Sigmoid colon (tissue), 7 donors: ENCODE measurements around the gene GUF1. TPM values are rescaled to one million over a fixed set of nuclear protein-coding genes. Genes with fewer than 3 reads are reported as not detected.

Experiments
- DNase-seq: peaks from one replicate; pipeline ENCODE4 v3.0.0-alpha.2; 2019
- H3K27ac ChIP-seq, 4 donors: fragments of 200-600 bp; sonication (generic); one replicate each; pipeline ENCODE4 v1.5.1; 2016 to 2019; ENCODE audit warnings: mild to moderate bottlenecking in 1 of 4
- H3K27me3 ChIP-seq, 3 donors: fragments of 200-600 bp; sonication (generic); one replicate each; pipeline ENCODE4 v1.5.1; 2019; ENCODE audit warnings: mild to moderate bottlenecking in 1 of 3
- H3K36me3 ChIP-seq, 4 donors: fragments of 200-600 bp; sonication (generic); one replicate each; pipeline ENCODE4 v1.5.1; 2016 to 2019
- H3K4me1 ChIP-seq, 4 donors: fragments of 200-600 bp; sonication (generic); one replicate each; pipeline ENCODE4 v1.5.1; 2017 to 2019
- H3K4me3 ChIP-seq, 4 donors: fragments of 200-600 bp; sonication (generic); one replicate each; pipeline ENCODE4 v1.5.1; 2017 to 2019; ENCODE audit warnings: mild to moderate bottlenecking in 2 of 4, moderate library complexity in 1 of 4
- H3K9me3 ChIP-seq, 4 donors: fragments of 200-600 bp in 3 of 4; sonication (generic) in 3 of 4; one replicate each; pipeline versions ENCODE4 v1.5.1 to v1.6.1; 2013 to 2019
- EP300 ChIP-seq, 4 donors: sonication (generic); formaldehyde crosslinking; IDR thresholded peaks; one replicate each; pipeline ENCODE4 v1.6.1; 2017; ENCODE audit warnings: antibody characterized with exemption in 4 of 4
- POLR2A ChIP-seq, 2 donors: fragments of 450-650 bp; IDR thresholded peaks; one replicate each; pipeline ENCODE4 v1.6.1; 2016; ENCODE audit warnings: antibody characterized with exemption in 2 of 2, mild to moderate bottlenecking in 2 of 2, moderate library complexity in 2 of 2
- POLR2AphosphoS5 ChIP-seq, 4 donors: sonication (generic); formaldehyde crosslinking; IDR thresholded peaks; one replicate each; pipeline ENCODE4 v1.6.1; 2017; ENCODE audit warnings: antibody characterized with exemption in 4 of 4
- WGBS, 2 donors: extraction: QIAGEN DNeasy Blood & Tissue Kit; methylation state at CpG; one replicate each; pipeline ENCODE4 v1.1.7; 2013; 5-methylcytosine and 5-hydroxymethylcytosine counted together
- intact Hi-C: fragments of 100-400 bp; cut with DNase I; formaldehyde crosslinking; loops from one replicate; pipeline ENCODE4 v1.15.1; 2023
- polyA plus RNA-seq, 3 donors: library from polyadenylated mRNA; stranded (reverse); fragments of 200-250 nt; gene quantifications; one replicate each; pipeline ENCODE4 v1.2.3, GENCODE V29; 2013
- total RNA-seq, 4 donors: library from RNA; depleted of rRNA; stranded (reverse); fragments of >200 nt; gene quantifications; one replicate each; pipeline ENCODE4 v1.1.0, GENCODE V29; 2016
- TF ChIP-seq, protein P1 (sequence below), 4 experiments: fragments of 450-650 bp in 3 of 4; fragments of 200-600 bp in 1 of 4; IDR thresholded peaks; one replicate each; pipeline ENCODE4 v1.5.1; 2016 to 2019; ENCODE audit warnings: antibody characterized with exemption in 4 of 4, mild to moderate bottlenecking in 3 of 4, moderate library complexity in 2 of 4
- donor health status: healthy with polysubstance abuse.
- donor health status: Bipolar disorder and iron deficiency.
- donor health status: healthy.

The GUF1 gene
- total and polyA plus RNA-seq, 7 donors, result 10.9 to 18.0 (median 14.2) TPM

DNA sequence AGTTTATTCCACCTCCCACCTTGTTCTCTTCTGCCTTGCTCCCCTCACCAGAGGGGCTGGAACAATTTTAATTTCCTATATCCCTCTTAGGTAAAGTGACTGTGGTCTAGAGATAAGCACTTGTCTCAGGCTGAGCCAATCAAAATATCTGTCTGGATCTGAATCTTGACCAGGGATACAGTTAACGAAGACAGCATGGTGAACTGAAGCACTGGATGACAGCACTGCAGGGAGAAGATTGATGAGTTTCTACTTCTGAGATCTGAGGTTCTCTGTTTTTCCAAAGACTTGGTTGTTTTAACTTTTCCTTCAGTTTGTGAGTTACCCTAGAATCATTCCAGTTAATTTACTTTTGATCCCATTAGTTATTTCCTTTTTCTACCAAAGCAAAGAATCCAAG lies 34.9 kb downstream of the GUF1 start:
- no peak overlapping the region for H3K4me3 ChIP-seq
- H3K27ac ChIP-seq, result no peak overlapping the region
- no peak for DNase-seq
- intact Hi-C loops, result no loop called here
- no peaks in the 10 kb centered on the region for H3K27me3 ChIP-seq
- 97 to 99% methylated on average over 1 of the region's 1 CpG for WGBS, 2 donors
- peaks cover 0 to 19% (median 0%) of the 10 kb centered on the region in 4 donors for H3K36me3 ChIP-seq
- no peaks in the 10 kb centered on the region for H3K9me3 ChIP-seq
- TF ChIP-seq POLR2A (IDR thresholded peaks at IDR 0.05), result no peak
- no peak for TF ChIP-seq EP300 (IDR thresholded peaks at IDR 0.05)
- TF ChIP-seq, protein P1, sequence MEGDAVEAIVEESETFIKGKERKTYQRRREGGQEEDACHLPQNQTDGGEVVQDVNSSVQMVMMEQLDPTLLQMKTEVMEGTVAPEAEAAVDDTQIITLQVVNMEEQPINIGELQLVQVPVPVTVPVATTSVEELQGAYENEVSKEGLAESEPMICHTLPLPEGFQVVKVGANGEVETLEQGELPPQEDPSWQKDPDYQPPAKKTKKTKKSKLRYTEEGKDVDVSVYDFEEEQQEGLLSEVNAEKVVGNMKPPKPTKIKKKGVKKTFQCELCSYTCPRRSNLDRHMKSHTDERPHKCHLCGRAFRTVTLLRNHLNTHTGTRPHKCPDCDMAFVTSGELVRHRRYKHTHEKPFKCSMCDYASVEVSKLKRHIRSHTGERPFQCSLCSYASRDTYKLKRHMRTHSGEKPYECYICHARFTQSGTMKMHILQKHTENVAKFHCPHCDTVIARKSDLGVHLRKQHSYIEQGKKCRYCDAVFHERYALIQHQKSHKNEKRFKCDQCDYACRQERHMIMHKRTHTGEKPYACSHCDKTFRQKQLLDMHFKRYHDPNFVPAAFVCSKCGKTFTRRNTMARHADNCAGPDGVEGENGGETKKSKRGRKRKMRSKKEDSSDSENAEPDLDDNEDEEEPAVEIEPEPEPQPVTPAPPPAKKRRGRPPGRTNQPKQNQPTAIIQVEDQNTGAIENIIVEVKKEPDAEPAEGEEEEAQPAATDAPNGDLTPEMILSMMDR (IDR thresholded peaks at IDR 0.05), result no peak
- H3K4me1 ChIP-seq, result peaks cover 0 to 12% (median 5%) of the 10 kb centered on the region in 4 donors

- Histone ChIP-seq H3K9me3 (no peaks in the 10 kb centered on the region), H3K27me3 (no peaks in the 10 kb centered on the region), H3K36me3 (peaks cover 0 to 7% (median 0%) of the 10 kb centered on the region in 4 donors), H3K4me1 (peaks cover 0 to 16% (median 5%) of the 10 kb centered on the region in 4 donors), H3K4me3 (no peak overlapping the region), H3K27ac (no peak overlapping the region)
- 48 to 68% methylated on average over 5 of the region's 5 CpGs for WGBS, 2 donors
- TF ChIP-seq EP300 (IDR thresholded peaks at IDR 0.05) (no peak), POLR2AphosphoS5 (IDR thresholded peaks at IDR 0.05) (no peak), POLR2A (IDR thresholded peaks at IDR 0.05) (no peak)
- TF ChIP-seq, protein P1 (IDR thresholded peaks at IDR 0.05), result no peak
- intact Hi-C loops, result no loop called here
- DNase-seq, result no peak
Measured at GRCh38 chr4:44716597-44716996, 38.4 kb downstream of the GUF1 start.

GRCh38 chr4:44720371-44720770 lies 42.2 kb downstream of the GUF1 start:
- intact Hi-C loops, result no loop called here
- no peak overlapping the region for H3K4me3 ChIP-seq
- DNase-seq, result no peak
- H3K36me3 ChIP-seq, result no peaks in the 10 kb centered on the region
- TF ChIP-seq POLR2A (IDR thresholded peaks at IDR 0.05) (no peak), EP300 (IDR thresholded peaks at IDR 0.05) (no peak), POLR2AphosphoS5 (IDR thresholded peaks at IDR 0.05) (no peak)
- TF ChIP-seq, protein P1 (IDR thresholded peaks at IDR 0.05), result no peak
- no peaks in the 10 kb centered on the region for H3K27me3 ChIP-seq
- no peaks in the 10 kb centered on the region for H3K9me3 ChIP-seq
- no peak overlapping the region for H3K27ac ChIP-seq
- H3K4me1 ChIP-seq, result peaks cover 0 to 22% (median 7%) of the 10 kb centered on the region in 4 donors
- 90 to 95% methylated on average over 4 of the region's 4 CpGs for WGBS, 2 donors

DNA sequence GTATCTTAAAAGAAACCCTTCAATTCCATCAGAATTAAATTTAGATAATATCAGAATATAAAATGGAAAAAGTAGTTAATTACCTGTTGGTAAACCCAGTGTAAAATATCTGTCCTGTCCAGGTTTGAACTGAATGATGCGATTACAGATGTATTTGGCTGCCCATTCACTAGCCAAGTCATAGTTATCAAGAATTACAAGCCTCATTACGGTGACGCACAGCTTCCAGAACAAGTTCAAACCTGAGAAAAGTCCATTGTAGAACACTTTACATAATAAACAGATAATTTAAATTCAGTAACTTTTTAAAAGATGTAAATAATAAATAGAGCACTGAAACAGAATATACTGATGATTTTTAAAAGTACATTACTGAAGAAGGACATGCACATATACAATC lies 43.8 kb downstream of the GUF1 start:
- H3K4me3 ChIP-seq, result no peak overlapping the region
- intact Hi-C loops, result no loop called here
- no peak for DNase-seq
- no peaks in the 10 kb centered on the region for H3K9me3 ChIP-seq
- H3K27ac ChIP-seq, result no peak overlapping the region
- H3K36me3 ChIP-seq, result no peaks in the 10 kb centered on the region
- TF ChIP-seq EP300 (IDR thresholded peaks at IDR 0.05) (no peak), POLR2A (IDR thresholded peaks at IDR 0.05) (no peak)
- TF ChIP-seq, protein P1 (IDR thresholded peaks at IDR 0.05), result no peak
- no peaks in the 10 kb centered on the region for H3K27me3 ChIP-seq
- H3K4me1 ChIP-seq, result peaks cover 0 to 28% (median 12%) of the 10 kb centered on the region in 4 donors
- 94 to 96% methylated on average over 3 of the region's 3 CpGs for WGBS, 2 donors

DNA sequence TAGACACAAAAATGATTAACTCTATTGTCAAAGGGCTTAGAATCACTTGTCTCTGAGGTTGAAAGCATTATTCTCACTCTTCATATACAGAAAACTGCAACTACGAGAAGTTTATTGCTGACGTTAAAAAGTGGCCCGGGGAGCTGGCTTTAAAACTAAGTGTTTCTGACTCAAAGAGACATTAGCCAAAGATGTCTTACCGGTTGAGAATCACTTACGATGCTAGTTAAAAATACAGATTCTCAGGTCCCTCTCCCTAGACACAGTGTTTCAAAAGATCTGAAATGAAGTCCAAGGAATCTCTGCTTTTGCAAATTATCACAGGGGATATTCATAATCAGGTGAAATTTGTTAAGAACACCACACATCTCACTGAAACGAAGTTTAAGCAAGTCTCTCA lies 46.9 kb downstream of the GUF1 start:
- H3K27me3 ChIP-seq, result no peaks in the 10 kb centered on the region
- WGBS, 2 donors, result 43 to 58% methylated on average over 6 of the region's 6 CpGs
- peaks cover 0 to 29% (median 15%) of the 10 kb centered on the region in 4 donors for H3K4me1 ChIP-seq
- intact Hi-C loops, result loop anchor here (5.0 kb wide), 1 partner anchor 48 kb away; the partner anchor contains the start of gene GUF1
- DNase-seq, result no peak
- peak overlapping the region; percentile 59 to 90 (median 77) for H3K4me3 ChIP-seq
- no peak for TF ChIP-seq EP300 (IDR thresholded peaks at IDR 0.05)
- TF ChIP-seq POLR2A (IDR thresholded peaks at IDR 0.05), result no peak
- no peak for TF ChIP-seq POLR2AphosphoS5 (IDR thresholded peaks at IDR 0.05)
- TF ChIP-seq, protein P1 (IDR thresholded peaks at IDR 0.05), result no peak
- no peaks in the 10 kb centered on the region for H3K36me3 ChIP-seq
- H3K27ac ChIP-seq, result peak overlapping the region; percentile 84 to 90 (median 87)
- H3K9me3 ChIP-seq, result no peaks in the 10 kb centered on the region
